Stimulated activated CD8-positive, alpha-beta memory T cell treated with anti-CD3 and anti-CD28 coated beads, Interleukin-15, amount 100 ng/mL, for 1 hour (primary cell): ENCODE data around the gene MUC15.
"Not testable (repeated sequence)": the region's sequence is repeated elsewhere in the genome, so short reads cannot be mapped to it uniquely, and the experiment has no call there.

Source experiments
- DNase-seq: peaks from one replicate; pipeline ENCODE4 v3.0.0-alpha.2; 2020; ENCODE audit warnings: low read depth

Gene MUC15

GRCh38 chr11:26571861-26572654 is at the start of gene MUC15:
MUC15 (minus strand) TSS chr11:26572263; CDS start chr11:26567094, 5,169 bp downstream.
- DNase-seq: no peak

- no peak for DNase-seq
Measured at GRCh38 chr11:26621132-26621531, 49.1 kb upstream of the MUC15 start.

GRCh38 chr11:26620282-26621045 is 48.4 kb upstream of the MUC15 start:
- DNase-seq: no peak

GRCh38 chr11:26618441-26618840 is 46.4 kb upstream of the MUC15 start:
- no peak for DNase-seq

GRCh38 chr11:26613759-26614158 is 41.7 kb upstream of the MUC15 start:
- no peak for DNase-seq

- no peak for DNase-seq
Measured at GRCh38 chr11:26608507-26609146, 36.6 kb upstream of the MUC15 start.

GRCh38 chr11:26607725-26608506 is 35.9 kb upstream of the MUC15 start:
- DNase-seq: no peak

GRCh38 chr11:26599876-26600434 is 27.9 kb upstream of the MUC15 start:
- no peak for DNase-seq

- DNase-seq: no peak
Measured at GRCh38 chr11:26599425-26599824, 27.4 kb upstream of the MUC15 start.

GRCh38 chr11:26597899-26598298 is 25.8 kb upstream of the MUC15 start:
- no peak for DNase-seq

GRCh38 chr11:26597049-26597689 is 25.1 kb upstream of the MUC15 start:
- DNase-seq: not testable (repeated sequence)

GRCh38 chr11:26595207-26595865 is 23.3 kb upstream of the MUC15 start:
- not testable (repeated sequence) for DNase-seq

- no peak for DNase-seq
Measured at GRCh38 chr11:26593691-26594090, 21.6 kb upstream of the MUC15 start.

GRCh38 chr11:26587073-26587472 is 15.0 kb upstream of the MUC15 start:
- no peak for DNase-seq

- no peak for DNase-seq
Measured at GRCh38 chr11:26584818-26585217, 12.8 kb upstream of the MUC15 start.

- DNase-seq: no peak
Measured at GRCh38 chr11:26583550-26583949, 11.5 kb upstream of the MUC15 start.

- DNase-seq: no peak
Measured at GRCh38 chr11:26580929-26581328, 8.9 kb upstream of the MUC15 start.

GRCh38 chr11:26579683-26580082 is 7.6 kb upstream of the MUC15 start:
- DNase-seq: no peak

GRCh38 chr11:26578998-26579661 is 7.1 kb upstream of the MUC15 start:
- no peak for DNase-seq

GRCh38 chr11:26575946-26576345 is 3.9 kb upstream of the MUC15 start:
- DNase-seq: no peak
